ENCODE measurements around the gene SNX27.

Gene SNX27

DNA sequence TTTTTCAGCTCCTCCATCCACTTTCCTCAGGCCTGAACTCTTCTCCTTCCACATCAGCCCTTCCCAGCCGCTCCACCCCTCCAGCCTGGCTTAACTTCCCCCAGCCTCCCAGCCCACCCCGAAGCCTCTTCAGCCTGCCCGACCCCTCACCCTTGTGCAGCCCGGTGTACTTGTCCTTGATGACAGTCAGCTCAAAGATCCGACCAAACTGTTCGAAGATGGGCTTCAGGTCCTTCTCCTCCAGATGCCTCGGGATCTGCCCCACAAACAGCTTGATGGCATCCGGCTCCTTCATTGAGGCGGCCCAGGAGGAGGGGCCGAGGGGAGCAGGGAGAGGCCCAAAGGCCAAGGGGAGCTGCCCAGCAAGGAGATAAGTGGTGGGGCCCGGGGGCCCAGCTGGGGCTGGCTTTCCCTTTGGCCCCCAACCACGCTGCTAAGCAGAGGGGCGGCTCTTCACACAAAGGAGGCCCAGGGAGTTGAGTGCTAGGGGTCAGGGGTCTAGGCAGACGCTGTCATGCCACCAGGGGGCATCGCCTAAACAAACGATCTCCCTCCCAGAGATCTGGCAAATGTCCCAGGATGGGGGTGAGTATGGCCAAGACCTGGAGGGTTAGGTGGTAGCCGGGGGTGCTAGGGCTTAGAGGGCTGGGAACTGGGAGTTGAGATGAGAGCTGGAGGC, 104.0 kb downstream of the SNX27 start:
- peak overlapping the region; percentile 72 for H3K4me2 ChIP-seq (ENCODE audit: insufficient read depth, low read length, poor library complexity, severe bottlenecking)
- no peak overlapping the region for H2AK5ac ChIP-seq (ENCODE audit: low read depth, low read length)
- H3K9ac ChIP-seq (ENCODE audit: low read depth, low read length, poor library complexity), result no peak overlapping the region
- H3K4me3 ChIP-seq (ENCODE audit: low read length in 2 of 2), result peak overlapping the region; percentile 44 to 77
- H2BK120ac ChIP-seq (ENCODE audit: low read depth, low read length), result no peak overlapping the region
- no peak overlapping the region for H2BK15ac ChIP-seq (ENCODE audit: low read length)
- no peak overlapping the region for H2BK12ac ChIP-seq (ENCODE audit: low read length)
- no peak overlapping the region for H3K4ac ChIP-seq (ENCODE audit: low read length)
- no peak overlapping the region for H3K23ac ChIP-seq (ENCODE audit: low read depth, low read length, poor library complexity)
- peaks cover 0 to 1% of the 10 kb centered on the region in 2 donors for H3K36me3 ChIP-seq (replicated peaks in 1 of 2; ENCODE audit: control insufficient read depth in 2 of 2, insufficient read depth in 2 of 2, low read length in 2 of 2)
- no peaks in the 10 kb centered on the region for H3K79me1 ChIP-seq (ENCODE audit: low read depth, low read length)
- no peak overlapping the region for H2BK5ac ChIP-seq (ENCODE audit: low read length)
- WGBS, 2 donors (ENCODE audit: extremely low coverage in 2 of 2, insufficient read length in 2 of 2, insufficient replicate concordance in 1 of 2), result no CpG with 5 or more reads among the region's 17 CpGs
- H3K27ac ChIP-seq (replicated peaks; ENCODE audit: low read length), result no peak overlapping the region
- peak overlapping the region; percentile 43 for H2AFZ ChIP-seq (ENCODE audit: low read length)
- no peak overlapping the region for H3K14ac ChIP-seq (ENCODE audit: low read length)
- no peak overlapping the region for H3K18ac ChIP-seq (ENCODE audit: low read length)
- H4K8ac ChIP-seq (ENCODE audit: low read depth, low read length), result no peak overlapping the region
- peaks cover 2 to 5% of the 10 kb centered on the region in 2 donors for H3K9me3 ChIP-seq (replicated peaks in 1 of 2; ENCODE audit: control insufficient read depth in 2 of 2, insufficient read depth in 1 of 2, low read depth in 1 of 2, low read length in 2 of 2)
- peaks cover 37 to 38% of the 10 kb centered on the region in 2 donors for H3K4me1 ChIP-seq (ENCODE audit: control insufficient read depth in 2 of 2, insufficient read depth in 1 of 2, low read depth in 1 of 2, low read length in 2 of 2)
- H3K27me3 ChIP-seq (ENCODE audit: control insufficient read depth in 3 of 3, insufficient read depth in 3 of 3, low read depth in 1 of 3, low read length in 3 of 3), result peaks cover 0 to 47% (median 0%) of the 10 kb centered on the region in 3 experiments
- peak; percentile 61 for DNase-seq (ENCODE audit: low spot score)
- no peak overlapping the region for H4K91ac ChIP-seq (ENCODE audit: low read depth, low read length, poor library complexity)

DNA sequence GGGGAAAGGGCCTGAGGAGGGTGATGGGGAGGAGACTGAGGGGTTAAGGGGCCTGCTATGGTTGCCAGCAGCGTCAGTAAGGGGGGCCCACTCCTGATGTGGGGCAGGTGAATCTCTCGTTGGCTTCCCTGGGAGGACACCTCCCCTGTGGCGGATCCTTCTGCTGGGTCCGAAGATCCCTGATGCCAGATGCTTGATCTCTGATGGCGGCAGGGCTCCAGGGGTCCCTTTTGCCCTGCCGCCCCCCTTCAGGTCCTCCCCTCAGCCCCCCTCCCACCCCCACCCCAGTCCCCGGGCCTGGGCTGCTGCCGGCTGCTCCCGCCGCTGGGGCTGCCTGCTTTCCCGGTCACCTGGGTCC, 104.5 kb downstream of the SNX27 start:
- no peak overlapping the region for H3K4ac ChIP-seq (ENCODE audit: low read length)
- H3K23ac ChIP-seq (ENCODE audit: low read depth, low read length, poor library complexity), result no peak overlapping the region
- H3K27ac ChIP-seq (replicated peaks; ENCODE audit: low read length), result no peak overlapping the region
- H3K27me3 ChIP-seq (ENCODE audit: control insufficient read depth in 3 of 3, insufficient read depth in 3 of 3, low read depth in 1 of 3, low read length in 3 of 3), result peaks cover 0 to 50% (median 0%) of the 10 kb centered on the region in 3 experiments
- peaks cover 35 to 36% of the 10 kb centered on the region in 2 donors for H3K4me1 ChIP-seq (ENCODE audit: control insufficient read depth in 2 of 2, insufficient read depth in 1 of 2, low read depth in 1 of 2, low read length in 2 of 2)
- no peak overlapping the region for H3K14ac ChIP-seq (ENCODE audit: low read length)
- no peak overlapping the region for H3K18ac ChIP-seq (ENCODE audit: low read length)
- peaks cover 0 to 1% of the 10 kb centered on the region in 2 donors for H3K36me3 ChIP-seq (replicated peaks in 1 of 2; ENCODE audit: control insufficient read depth in 2 of 2, insufficient read depth in 2 of 2, low read length in 2 of 2)
- H4K91ac ChIP-seq (ENCODE audit: low read depth, low read length, poor library complexity), result no peak overlapping the region
- H2BK12ac ChIP-seq (ENCODE audit: low read length), result no peak overlapping the region
- H3K4me2 ChIP-seq (ENCODE audit: insufficient read depth, low read length, poor library complexity, severe bottlenecking), result peak overlapping the region; percentile 72
- no peak overlapping the region for H2BK15ac ChIP-seq (ENCODE audit: low read length)
- H2AK5ac ChIP-seq (ENCODE audit: low read depth, low read length), result no peak overlapping the region
- H3K9me3 ChIP-seq (replicated peaks in 1 of 2; ENCODE audit: control insufficient read depth in 2 of 2, insufficient read depth in 1 of 2, low read depth in 1 of 2, low read length in 2 of 2), result peaks cover 2 to 5% of the 10 kb centered on the region in 2 donors
- DNase-seq (ENCODE audit: low spot score), result no peak
- H2AFZ ChIP-seq (ENCODE audit: low read length), result peak overlapping the region; percentile 43
- peak overlapping the region; percentile 44 to 77 for H3K4me3 ChIP-seq (ENCODE audit: low read length in 2 of 2)
- H2BK5ac ChIP-seq (ENCODE audit: low read length), result peak overlapping the region; percentile 83
- WGBS, 2 donors (ENCODE audit: extremely low coverage in 2 of 2, insufficient read length in 2 of 2, insufficient replicate concordance in 1 of 2), result no CpG with 5 or more reads among the region's 11 CpGs
- H2BK120ac ChIP-seq (ENCODE audit: low read depth, low read length), result no peak overlapping the region
- no peak overlapping the region for H4K8ac ChIP-seq (ENCODE audit: low read depth, low read length)
- no peak overlapping the region for H3K9ac ChIP-seq (ENCODE audit: low read depth, low read length, poor library complexity)
- no peaks in the 10 kb centered on the region for H3K79me1 ChIP-seq (ENCODE audit: low read depth, low read length)

DNA sequence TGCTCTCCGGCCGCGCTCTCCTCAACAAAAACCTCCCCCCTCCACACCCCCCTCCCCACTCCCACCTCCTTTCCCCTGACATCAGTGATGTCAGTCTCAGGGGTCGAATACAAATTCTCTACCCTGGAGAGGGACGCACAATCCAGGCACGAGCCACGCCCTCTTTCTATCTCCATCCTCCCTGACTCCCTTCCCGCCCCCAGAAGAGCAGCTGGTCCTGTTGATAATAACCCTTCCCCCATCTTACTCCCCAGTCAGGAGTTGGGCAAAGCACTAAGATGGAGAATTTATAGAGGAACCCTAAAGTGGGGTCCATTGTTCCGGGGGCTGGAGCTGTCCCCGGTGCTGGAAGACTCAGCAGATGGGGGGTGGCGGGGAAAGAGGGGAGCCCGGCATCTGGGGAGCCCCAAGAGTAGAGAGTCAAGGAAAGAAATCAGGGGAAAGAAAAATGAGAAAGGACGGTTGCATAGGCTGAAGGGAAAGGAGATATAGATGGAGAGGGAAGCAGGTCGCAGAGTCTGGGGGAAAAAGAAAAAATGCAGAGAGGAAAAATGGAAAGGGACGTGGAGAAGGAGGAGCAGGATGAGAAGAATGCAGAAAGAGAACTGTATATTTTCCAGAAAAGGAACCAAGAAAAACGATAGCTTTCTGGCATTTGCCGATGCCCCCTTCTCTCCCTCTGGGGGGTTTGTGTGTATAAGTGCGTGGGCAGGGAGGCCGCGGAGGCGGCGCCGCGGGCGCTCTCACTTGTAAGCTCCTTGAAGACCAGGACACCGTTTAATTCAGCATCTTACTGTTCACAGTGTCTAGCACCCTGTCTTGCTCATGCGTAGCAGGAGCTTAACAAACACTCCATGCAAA, 105.2 kb downstream of the SNX27 start, which contains the start of gene CELF3:
Gene CELF3 (minus strand): TSS at position 33 of the 861 bp plus-strand sequence. CDS start 783 bp downstream, outside the sequence.
- Histone ChIP-seq H3K36me3 (replicated peaks in 1 of 2; ENCODE audit: control insufficient read depth in 2 of 2, insufficient read depth in 2 of 2, low read length in 2 of 2) (peaks cover 0 to 1% of the 10 kb centered on the region in 2 donors), H3K4me2 (ENCODE audit: insufficient read depth, low read length, poor library complexity, severe bottlenecking) (peak within 1 kb of the TSS; percentile 72), H2BK12ac (ENCODE audit: low read length) (no peak within 1 kb of the TSS), H2BK15ac (ENCODE audit: low read length) (no peak within 1 kb of the TSS), H3K14ac (ENCODE audit: low read length) (no peak within 1 kb of the TSS), H2BK120ac (ENCODE audit: low read depth, low read length) (no peak within 1 kb of the TSS), H3K9me3 (replicated peaks in 1 of 2; ENCODE audit: control insufficient read depth in 2 of 2, insufficient read depth in 1 of 2, low read depth in 1 of 2, low read length in 2 of 2) (peaks cover 0 to 5% of the 10 kb centered on the region in 2 donors), H2AK5ac (ENCODE audit: low read depth, low read length) (no peak within 1 kb of the TSS), H3K23ac (ENCODE audit: low read depth, low read length, poor library complexity) (no peak within 1 kb of the TSS), H3K27me3 (ENCODE audit: control insufficient read depth in 3 of 3, insufficient read depth in 3 of 3, low read depth in 1 of 3, low read length in 3 of 3) (peaks cover 0 to 55% (median 6%) of the 10 kb centered on the region in 3 experiments), H2BK5ac (ENCODE audit: low read length) (peak within 1 kb of the TSS; percentile 83), H3K18ac (ENCODE audit: low read length) (peak within 1 kb of the TSS; percentile 95), H3K27ac (replicated peaks; ENCODE audit: low read length) (peak within 1 kb of the TSS; percentile 94), H4K8ac (ENCODE audit: low read depth, low read length) (no peak within 1 kb of the TSS), H3K79me1 (ENCODE audit: low read depth, low read length) (no peaks in the 10 kb centered on the region), H3K9ac (ENCODE audit: low read depth, low read length, poor library complexity) (no peak within 1 kb of the TSS), H3K4me3 (ENCODE audit: low read length in 2 of 2) (peak within 1 kb of the TSS; percentile 44 to 77), H3K4ac (ENCODE audit: low read length) (no peak within 1 kb of the TSS), H2AFZ (ENCODE audit: low read length) (peak within 1 kb of the TSS; percentile 43), H4K91ac (ENCODE audit: low read depth, low read length, poor library complexity) (no peak within 1 kb of the TSS), H3K4me1 (ENCODE audit: control insufficient read depth in 2 of 2, insufficient read depth in 1 of 2, low read depth in 1 of 2, low read length in 2 of 2) (peaks cover 31 to 38% of the 10 kb centered on the region in 2 donors)
- peak; percentile 78 for DNase-seq (ENCODE audit: low spot score)
- WGBS, 2 donors (ENCODE audit: extremely low coverage in 2 of 2, insufficient read length in 2 of 2, insufficient replicate concordance in 1 of 2), result no CpG with 5 or more reads among the region's 27 CpGs

DNA sequence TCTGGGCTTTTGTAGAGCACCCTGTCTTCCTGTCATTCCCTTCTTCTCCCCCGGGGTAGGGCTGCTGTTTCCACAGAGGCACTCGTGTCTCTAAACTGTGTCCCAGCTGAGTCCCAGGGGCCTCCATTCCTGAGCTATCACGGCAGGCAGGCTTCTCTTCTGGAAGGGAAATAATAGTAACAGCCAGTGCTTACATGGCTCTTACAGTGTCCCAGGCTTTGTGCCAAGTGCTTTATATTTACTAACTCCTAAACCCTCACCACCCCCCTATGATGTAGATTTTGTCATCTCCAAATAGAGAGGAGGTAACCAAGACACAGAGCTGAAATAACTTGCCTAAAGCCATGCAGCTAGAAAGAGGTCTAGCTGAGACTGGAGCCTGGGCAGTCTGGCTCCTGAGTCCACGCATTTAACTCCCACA, 106.2 kb downstream of the SNX27 start:
- H2BK15ac ChIP-seq (ENCODE audit: low read length), result no peak overlapping the region
- H2BK120ac ChIP-seq (ENCODE audit: low read depth, low read length), result no peak overlapping the region
- no peak overlapping the region for H2AK5ac ChIP-seq (ENCODE audit: low read depth, low read length)
- H4K91ac ChIP-seq (ENCODE audit: low read depth, low read length, poor library complexity), result no peak overlapping the region
- H2BK5ac ChIP-seq (ENCODE audit: low read length), result no peak overlapping the region
- no peak overlapping the region for H2BK12ac ChIP-seq (ENCODE audit: low read length)
- no peak overlapping the region for H3K27ac ChIP-seq (replicated peaks; ENCODE audit: low read length)
- no CpG with 5 or more reads among the region's 4 CpGs for WGBS, 2 donors (ENCODE audit: extremely low coverage in 2 of 2, insufficient read length in 2 of 2, insufficient replicate concordance in 1 of 2)
- H3K9me3 ChIP-seq (replicated peaks in 1 of 2; ENCODE audit: control insufficient read depth in 2 of 2, insufficient read depth in 1 of 2, low read depth in 1 of 2, low read length in 2 of 2), result peaks cover 0 to 5% of the 10 kb centered on the region in 2 donors
- H3K79me1 ChIP-seq (ENCODE audit: low read depth, low read length), result no peaks in the 10 kb centered on the region
- no peaks in the 10 kb centered on the region for H3K36me3 ChIP-seq (replicated peaks in 1 of 2; ENCODE audit: control insufficient read depth in 2 of 2, insufficient read depth in 2 of 2, low read length in 2 of 2)
- H4K8ac ChIP-seq (ENCODE audit: low read depth, low read length), result no peak overlapping the region
- no peak overlapping the region for H3K23ac ChIP-seq (ENCODE audit: low read depth, low read length, poor library complexity)
- H3K4me1 ChIP-seq (ENCODE audit: control insufficient read depth in 2 of 2, insufficient read depth in 1 of 2, low read depth in 1 of 2, low read length in 2 of 2), result peaks cover 31 to 38% of the 10 kb centered on the region in 2 donors
- H3K4me3 ChIP-seq (ENCODE audit: low read length in 2 of 2), result no peak overlapping the region
- no peak overlapping the region for H3K4ac ChIP-seq (ENCODE audit: low read length)
- H3K18ac ChIP-seq (ENCODE audit: low read length), result no peak overlapping the region
- peaks cover 0 to 65% (median 14%) of the 10 kb centered on the region in 3 experiments for H3K27me3 ChIP-seq (ENCODE audit: control insufficient read depth in 3 of 3, insufficient read depth in 3 of 3, low read depth in 1 of 3, low read length in 3 of 3)
- no peak overlapping the region for H3K4me2 ChIP-seq (ENCODE audit: insufficient read depth, low read length, poor library complexity, severe bottlenecking)
- DNase-seq (ENCODE audit: low spot score), result no peak
- no peak overlapping the region for H3K9ac ChIP-seq (ENCODE audit: low read depth, low read length, poor library complexity)
- H3K14ac ChIP-seq (ENCODE audit: low read length), result no peak overlapping the region
- no peak overlapping the region for H2AFZ ChIP-seq (ENCODE audit: low read length)

Measured in neuronal stem cell (in vitro differentiated cells).